Skin of body (tissue), 2 donors: ENCODE data around the gene AJUBA. TPM values are rescaled to one million over a fixed set of nuclear protein-coding genes. Genes with fewer than 3 reads are reported as not detected.
A peak's percentile ranks its signal among the peaks of the same experiment; 100 is the strongest.
"Not testable (repeated sequence)": the region's sequence is repeated elsewhere in the genome, so short reads cannot be mapped to it uniquely, and the experiment has no call there.

ENCODE experiments used
- DNase-seq: peaks from one replicate; lab custom pipeline; 2025; lab: John Stamatoyannopoulos, UW
- total RNA-seq: library from RNA; depleted of rRNA; stranded (reverse); fragments of >200 nt; gene quantifications from one replicate; pipeline ENCODE4 v1.2.3, GENCODE V29; 2014

Gene AJUBA
- total RNA-seq, 1 donor from 2014 or later, result 44.7 TPM

DNA sequence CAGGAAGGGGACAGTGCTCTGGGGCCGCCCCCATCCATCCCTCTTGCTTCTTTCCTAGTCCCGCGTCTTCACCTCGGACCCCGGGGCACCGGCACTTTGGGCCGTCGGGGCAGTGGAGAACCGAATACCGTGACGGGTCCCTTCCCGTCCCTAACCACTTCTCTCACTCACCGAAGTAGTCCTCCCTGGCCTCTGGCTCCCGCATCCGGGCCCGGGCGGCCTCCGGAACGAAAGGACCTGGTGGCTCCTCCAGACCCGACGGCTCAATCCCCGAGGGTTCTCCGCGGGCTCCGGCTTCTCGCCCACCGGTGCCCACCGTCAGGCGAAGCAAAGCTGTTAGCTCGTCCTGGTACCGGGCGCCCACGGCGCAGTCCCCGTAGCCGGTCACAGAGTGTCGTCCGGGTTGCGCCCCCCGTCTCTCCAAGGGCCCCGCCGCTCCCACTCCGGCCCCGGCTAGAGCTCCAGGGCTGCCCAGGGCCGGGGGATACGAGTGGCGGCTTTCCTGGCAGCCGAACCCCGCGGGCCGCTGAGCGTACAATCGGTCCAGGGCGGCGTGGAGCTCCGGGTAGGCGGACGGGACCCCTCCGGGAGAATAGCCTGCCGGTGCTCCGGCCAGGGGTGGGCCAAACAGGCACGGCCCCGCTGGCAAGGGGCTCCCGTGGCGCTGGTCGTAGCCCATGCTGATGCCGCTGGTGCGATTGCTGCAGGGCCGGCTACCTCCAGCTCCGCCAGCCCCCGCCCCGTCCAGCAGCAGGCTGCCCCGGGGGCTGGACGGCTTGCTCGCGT, 1.1 kb downstream of the AJUBA start:
- DNase-seq, result no peak

DNA sequence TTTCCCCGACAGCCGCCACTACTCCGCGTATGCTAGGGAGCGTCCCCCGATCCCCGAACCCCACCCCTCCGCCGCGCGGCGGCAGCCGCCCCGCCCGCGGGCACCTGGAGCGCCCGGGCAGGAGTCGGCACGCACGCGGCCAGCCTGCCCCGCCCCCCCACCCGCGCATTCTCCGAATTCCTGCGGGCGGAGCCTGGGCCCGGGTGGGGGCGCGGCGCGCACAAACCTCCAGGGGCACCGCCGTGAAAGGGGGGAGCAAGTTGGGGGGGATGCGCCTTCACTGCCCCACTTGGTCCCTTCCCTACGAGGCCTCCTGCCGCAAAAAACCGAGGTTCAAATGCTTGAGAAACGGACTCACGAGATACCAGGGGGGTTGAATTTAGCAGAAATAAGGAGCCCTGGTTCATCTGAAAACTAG, 1.7 kb downstream of the AJUBA start:
- no peak for DNase-seq

DNA sequence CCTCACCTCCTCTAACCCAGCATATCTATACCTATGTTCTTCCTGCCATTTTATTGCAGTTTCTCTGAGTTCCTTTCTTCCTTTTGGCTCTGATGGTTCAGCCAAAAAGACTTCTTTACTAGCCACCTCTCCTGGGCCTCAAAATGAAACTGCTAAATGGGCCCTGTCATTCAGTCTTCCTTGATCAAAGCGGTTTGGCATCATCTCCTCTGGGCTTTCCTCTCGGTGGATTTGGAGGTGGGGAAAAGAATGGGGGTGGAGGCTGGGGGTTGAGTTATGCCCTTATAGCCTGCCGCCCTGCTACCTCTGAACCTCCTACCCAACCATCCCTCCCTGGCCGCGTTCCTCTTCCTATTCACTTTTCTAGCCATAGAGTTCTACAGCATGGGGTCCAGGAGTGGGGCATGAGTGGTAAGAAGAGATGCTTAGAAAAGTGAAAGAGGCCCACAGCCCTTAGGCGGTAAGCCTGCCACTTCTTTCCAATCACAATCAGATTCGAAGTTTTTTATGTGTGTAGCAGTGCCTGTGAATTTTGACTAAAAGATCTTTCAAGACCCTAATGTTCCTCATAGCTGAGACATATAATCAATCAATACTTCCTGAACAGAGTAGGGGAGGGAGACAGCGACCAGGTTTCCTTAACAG, 2.5 kb downstream of the AJUBA start:
- DNase-seq, result no peak

DNA sequence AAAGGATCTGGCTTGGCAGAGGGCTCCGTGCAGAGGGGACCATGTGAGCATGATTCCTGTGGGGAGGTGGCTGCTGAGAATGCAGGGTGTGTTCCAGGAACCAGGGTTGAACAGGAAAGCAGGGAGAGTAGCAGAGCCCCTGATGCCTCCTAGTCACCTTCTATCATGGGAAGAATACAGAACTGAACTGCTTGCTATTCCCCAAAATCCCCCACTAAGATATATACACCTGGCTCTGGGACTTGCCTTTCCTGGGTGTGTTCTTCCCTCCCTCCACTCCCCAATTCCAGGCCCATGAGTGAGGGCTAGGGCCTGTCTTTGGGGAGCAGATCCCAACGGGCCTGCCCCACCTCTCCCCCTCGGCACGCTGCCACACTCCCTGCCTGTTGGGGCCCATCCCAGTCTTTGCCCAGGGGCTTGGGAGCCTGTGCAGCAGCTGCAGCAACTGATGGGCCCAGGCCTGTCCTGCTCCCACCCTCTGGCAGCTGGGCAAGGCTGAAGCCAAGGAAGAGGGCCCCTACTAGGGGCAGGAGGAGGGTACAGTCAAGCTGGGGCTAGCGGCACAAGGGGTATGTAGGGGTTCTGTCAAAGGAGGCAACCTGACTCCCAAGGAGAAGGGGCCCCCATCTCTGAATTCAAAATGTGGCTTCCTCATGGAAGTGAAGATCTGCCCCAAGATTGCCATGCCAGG, 3.2 kb downstream of the AJUBA start:
- DNase-seq, result no peak

DNA sequence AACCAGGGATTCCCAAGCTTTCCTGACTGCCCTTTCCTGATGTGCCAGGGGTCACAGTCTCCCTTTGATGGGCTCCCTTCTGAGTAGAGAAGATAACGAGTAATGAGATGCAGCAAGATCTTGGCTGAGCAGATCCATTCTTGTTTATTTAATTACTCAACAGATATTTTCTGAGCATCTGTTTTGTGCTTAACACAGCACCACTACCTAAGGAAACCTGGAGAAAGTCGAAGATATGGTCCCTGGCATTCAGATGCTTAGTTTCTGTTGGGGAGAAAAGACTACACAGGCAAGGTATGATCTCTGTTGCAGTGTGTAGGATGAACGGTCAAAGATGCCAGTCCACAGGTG, 3.9 kb downstream of the AJUBA start:
- DNase-seq, result no peak

DNA sequence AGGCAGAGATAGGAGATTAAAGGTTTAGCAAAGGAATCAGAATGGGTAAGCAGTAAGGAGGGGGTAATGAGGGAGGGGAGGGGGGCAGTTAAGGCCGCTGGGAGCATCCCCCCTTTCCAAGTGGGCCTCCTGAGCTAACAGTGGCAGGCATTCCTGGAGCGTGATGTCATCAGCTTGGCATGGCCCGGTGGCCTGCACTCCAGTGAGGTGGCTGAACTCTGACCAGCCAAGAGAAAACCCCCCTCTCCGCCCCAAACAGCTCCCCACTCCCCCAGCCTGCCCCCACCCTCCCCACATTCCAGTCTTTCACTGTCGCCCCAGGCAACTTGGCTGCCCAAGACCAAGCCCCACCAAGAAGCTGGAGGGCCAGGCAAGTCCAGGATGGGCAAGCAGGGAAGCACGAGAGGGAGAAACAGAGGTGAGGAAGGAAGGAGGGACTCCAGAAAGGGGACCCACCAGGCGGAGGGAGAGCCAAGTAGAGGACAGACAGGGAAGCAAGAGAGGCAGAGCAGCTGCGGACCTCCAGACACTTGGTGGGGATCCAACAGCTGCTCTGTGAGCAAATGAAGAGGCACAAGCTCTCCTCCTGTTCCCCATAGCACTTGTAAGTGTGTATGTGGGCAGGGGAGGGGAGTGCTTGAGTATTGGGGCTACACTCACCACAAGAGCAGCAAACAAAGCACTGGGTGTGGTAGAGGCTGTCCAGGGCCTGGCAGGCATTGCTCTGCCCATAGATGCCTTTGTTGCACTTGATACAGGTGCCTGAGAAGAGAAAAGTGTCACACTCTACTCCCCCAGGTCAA, 4.5 kb downstream of the AJUBA start:
- peak; percentile 18 for DNase-seq

DNA sequence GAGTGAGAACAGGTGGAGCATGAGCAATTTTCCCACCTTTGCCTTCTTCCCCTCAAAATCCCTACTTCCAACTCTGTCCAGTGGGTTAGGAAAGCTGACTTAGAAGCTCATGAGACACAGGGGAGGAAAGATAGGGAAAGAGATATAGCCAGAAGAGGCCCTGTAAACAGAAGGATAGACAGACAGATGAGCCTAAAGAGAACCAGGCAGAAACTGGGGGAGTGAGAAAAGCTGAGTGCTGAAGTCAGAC, 5.0 kb downstream of the AJUBA start:
- no peak for DNase-seq

DNA sequence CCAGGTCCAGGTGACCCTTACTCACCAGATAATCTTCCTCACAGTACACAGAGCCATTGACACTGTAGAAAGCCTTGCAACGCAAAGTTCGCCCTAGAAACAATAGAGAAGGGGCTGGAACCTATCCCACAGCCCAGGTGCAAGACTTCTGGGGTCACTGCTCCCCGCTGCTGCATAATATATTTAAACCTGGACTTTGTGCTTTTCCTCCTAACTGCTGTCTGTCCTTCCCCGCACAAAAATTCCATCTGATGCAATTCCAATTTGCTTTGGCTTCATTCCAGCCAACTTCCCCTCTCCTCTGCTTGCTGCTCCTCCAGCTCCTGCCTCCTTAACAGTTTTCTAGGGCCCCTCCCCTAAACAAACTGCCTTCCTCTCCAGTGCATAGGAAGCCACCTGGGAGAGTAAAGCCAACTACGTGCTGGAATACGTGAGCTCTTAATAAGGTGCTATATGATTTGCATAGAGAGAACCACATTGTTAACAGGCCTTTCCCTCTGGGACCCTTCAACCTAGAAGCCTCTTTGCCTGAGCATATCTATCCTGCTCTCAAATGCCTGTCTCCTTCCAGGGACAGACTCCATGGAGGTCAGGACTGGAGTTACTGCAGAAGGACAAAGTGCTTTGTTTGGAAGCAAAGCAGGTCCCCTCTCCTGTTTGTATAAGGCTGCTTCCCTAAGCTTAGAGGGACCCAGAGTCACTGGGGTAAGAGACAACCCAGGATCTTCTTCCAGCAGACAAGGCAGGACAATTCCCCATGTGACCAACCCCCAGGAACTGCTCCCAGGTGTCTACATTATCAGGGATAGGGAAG, 5.5 kb downstream of the AJUBA start:
- DNase-seq, result peak; percentile 8

DNA sequence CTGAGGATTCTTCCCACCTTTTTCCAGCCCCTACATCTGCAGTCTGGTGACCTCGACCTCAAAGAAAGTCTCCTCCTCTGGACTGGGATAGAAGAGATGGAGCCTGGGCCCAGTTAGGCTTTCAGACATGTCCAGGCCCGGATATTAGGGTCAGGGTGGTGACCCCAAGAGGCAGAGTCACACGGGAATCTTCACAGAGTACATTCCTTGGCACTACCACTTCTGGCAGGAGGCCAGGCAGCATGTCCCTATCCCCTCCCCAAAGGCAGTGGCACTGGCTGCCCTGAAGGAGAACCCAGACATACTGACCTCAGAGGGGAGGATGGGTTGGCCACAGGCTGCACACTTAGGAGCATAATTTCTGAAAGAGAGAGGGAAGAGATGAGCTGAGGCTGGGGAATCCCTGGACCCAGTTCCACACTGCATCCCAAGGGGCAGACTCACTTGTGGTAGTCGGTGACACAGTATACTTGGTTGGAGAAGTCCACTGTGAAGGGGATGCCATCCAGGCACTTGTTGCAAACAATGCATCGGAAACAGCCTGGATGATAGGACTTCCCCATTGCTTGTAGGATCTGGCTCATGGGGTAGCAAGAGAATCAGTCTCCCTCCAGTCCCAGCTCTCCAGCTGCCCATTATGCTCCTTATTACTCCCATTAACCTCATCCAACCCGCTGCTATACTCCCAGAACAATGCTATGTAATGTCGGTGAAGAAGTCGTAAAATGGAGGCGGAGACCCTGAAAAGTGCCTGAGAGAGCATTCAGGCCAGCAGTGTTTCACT, 7.6 kb downstream of the AJUBA start:
- DNase-seq, result no peak

DNA sequence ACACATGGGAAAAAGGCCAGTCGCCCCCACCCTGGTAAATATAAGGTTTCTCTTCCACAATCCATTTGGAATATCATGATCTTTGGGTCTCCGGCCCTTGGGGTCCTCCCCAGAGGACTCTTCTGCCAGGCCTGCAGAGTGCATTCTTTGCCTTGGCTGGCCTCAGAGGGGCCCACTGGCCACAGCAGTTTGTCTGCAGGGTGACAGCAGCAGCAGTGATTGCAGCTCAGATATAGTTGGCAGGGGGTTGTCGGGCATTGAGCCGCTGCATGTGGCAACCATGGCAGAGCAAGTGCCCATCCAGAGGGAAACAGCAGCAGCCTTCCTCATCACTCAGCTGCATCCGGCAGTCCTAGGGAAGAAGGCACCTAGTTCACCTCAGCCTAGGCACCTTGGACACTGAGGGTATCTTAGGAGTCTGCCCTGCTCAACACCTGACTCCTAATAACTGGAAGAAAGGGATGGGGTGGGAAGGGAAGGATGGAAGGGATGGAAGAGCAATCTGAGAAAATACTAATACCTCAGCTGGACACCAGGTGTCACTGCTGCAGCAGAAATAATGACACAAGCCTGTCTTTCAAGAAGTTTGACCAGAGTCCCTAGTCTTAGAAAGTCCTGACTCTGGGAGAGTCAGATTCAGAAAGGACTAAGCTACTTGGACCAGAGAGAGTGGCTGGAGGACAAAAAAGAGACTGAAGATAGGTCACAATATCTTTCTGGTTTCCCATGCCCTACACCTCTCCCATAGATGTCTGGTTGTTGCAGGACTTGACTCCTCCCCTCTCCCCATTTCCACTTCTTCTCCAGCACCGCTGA, 8.9 kb downstream of the AJUBA start:
- DNase-seq, result peak; percentile 27

DNA sequence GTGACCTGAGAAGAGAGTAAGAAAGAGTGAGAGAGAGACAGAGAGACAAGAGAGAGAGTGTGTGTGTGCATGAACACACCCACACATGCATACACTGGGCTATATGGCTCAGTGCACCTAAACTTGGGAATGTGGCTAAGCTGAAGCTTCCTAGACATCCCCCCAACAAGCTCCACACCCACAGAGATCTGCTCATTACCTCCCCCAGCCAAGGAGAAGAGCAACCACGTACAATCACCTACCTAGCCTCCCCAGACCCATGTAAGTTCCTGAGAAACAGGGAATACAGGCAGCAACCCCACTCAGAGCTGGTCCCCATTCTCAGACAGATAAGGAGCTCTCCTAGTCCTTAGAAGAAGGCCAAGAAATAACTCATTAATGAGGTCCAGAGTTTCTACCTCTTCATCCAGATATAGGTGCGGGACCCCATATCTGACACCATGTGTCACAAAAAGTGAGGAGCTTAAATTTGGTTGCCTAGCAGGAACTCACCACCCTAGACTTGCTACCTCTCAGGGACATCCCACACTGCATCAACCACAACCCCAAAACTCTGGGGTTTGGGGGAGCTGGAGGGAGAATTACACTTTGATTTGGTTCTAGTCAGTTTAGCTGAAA, 9.9 kb downstream of the AJUBA start:
- DNase-seq, result no peak

DNA sequence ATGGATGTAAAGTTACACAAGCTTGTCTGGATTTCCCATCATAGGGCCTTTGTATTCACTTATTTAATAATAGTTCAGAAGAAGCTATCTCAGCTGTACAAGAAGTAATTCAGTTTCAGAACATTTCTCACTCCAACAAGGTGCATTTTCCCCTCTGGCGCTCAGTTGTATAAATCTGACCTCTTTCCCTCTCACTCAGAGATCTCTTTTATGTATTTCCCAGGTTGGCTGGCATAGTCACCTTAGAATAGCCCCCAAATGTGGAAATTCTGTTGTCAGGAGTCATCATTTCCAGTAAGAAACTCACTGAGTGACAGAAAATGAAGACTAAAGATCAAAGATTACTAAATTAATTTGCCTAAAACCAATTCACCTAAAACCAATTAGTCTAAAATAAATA, 11.2 kb downstream of the AJUBA start:
- DNase-seq, result no peak

DNA sequence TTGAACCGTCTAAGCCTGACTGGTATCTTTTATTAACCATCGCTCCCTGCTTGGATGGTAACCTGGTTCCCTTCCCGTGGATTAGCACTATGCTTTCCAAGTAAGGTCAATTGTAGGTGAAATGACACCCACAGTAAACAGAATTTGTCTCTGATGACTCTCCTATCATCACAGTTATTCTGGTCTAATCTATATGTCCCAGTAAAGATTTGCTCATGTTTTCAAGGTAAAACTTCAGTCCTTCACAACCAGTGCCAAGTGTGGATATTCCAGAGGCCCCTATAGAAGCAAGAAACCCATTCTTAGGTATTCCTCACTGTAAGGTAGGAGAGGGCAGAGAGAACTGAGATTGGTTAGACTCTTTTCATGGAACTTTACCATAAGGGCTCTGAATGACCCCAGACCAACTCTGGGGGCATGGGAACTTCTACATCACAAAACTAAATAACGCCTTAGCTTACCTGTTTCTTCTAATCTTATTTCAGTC, 15.5 kb downstream of the AJUBA start:
- DNase-seq, result no peak

DNA sequence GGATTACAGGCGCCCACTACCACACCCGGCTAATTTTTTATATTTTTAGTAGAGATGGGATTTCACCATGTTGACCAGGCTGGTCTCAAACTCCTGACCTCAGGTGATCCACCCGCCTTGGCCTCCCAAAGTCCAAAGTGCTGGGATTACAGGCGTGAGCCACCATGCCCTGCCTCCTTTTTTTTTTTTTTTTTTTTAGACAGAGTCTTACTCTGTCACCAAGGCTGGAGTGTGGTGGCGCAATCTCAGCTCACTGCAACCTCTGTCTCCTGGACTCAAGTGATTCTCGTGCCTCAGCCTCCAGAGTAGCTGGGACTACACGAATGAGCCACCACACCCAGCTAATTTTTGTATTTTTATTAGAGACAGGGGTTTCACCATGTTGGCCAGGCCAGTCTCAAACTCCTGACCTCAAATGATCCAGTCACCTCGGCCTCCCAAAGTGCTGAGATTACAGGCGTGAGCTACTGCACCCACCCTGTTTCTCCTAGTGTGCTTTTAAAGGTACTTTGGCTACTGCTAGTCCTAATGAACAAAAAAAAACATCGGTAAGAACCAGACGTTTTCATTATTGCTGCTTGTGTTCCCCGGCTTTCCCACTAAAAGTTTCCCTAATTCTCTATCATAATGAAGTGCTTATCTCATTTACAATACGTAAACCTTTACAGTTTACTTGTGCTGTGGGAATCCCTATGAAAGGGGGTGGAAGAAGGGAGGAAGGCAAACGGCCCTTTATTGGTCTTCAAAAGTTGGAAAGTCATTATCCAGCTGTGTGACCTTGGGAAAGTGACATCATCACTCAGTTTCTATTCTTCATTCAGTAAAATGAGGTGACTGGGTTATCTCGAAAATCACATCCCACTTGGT, 16.2 kb downstream of the AJUBA start:
- DNase-seq, result not testable (repeated sequence)

DNA sequence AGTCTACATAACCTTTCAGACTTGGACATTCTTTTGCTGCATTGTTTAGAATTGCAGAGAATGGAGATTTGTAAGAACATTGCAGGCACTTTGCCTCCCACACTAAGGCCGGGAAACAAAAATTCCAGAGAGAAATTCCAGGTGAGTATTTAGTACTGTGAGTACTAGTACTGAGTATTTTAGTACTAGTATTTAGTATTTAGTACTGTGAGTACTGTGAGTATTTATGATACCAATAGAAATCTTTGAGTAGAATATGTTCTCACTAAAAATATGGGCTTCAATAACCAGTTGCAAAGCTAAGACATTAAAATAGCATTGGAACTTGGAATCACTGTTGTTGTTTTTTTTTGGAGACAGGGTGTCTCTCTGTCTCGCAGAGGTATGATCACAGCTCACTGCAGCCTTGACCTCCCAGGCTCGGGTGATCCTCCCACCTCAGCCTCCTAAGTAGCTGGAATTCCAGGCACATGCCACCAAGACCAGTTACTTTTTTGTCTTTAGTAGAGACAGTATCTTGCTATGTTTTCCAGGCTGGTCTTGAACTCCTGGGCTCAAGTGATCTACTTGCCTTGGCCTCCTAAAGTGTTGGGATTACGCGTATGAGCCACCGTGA, 20.2 kb downstream of the AJUBA start:
- no peak for DNase-seq

DNA sequence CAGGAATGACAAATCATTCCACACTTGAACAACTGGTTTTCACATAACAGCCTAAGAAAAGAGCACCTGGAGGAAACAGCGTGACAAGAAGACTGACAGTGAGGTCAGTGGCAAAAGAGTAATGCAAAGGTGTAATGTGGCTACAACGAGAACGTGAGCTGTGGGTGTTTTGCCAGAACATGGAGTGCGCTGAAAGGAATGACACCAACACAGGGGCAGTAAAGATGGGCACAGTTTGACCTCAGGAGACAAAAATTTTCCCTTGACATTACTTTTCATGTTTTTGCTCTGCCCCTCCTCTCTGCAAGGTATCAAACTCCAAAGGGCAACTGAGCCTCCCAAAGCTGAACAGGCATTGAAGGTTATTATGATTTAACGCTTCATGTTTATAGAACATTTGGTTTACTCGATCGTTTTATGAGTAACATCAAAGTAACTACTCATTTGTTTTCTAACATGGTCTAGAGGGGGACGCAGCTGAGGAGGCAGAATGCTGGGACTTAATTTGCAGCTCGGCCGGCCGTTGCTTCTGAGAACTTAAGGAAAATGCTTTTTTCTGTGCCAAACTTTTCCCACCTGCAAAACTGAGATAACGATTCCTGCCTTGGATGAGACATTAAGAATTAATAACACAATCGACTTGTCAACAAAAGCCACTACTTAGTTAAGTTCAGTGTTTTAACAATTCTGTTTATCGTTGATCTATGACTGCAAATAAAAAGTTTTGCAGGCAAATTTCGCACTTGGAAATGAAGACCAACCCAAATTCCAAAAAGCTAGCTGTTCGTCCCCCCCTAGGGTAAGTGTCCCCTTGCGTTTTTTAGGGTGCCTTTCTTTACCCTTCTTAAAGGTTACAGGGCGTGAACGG, 26.4 kb downstream of the AJUBA start:
- no peak for DNase-seq

DNA sequence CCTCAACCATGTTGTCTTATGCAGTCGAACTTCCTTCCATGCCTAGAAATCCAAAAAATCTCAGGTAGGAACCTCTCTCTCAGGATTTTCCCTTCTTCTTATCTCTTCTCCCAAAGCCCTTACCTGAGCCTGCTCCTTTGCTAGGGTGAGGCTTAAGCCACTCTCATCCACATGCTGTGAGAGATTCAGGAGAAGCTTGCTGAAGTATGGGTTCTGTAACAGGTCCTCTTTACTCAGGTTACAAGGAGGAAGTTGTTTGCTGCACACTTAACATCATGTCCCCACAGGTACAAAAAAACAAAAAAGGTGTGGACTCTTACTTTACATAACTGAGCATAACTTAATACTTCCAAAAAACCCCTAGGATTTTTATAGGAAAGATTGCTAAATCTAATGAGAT, 29.9 kb downstream of the AJUBA start:
- no peak for DNase-seq
